Measurements from ENCODE around the gene RNF5.
"Not testable (repeated sequence)": the region's sequence is repeated elsewhere in the genome, so short reads cannot be mapped to it uniquely, and the experiment has no call there.

RNF5 gene

GRCh38 chr6:32176476-32177182 lies 1.6 kb upstream of the RNF5 start:
- no peak for DNase-seq

GRCh38 chr6:32177183-32177787 lies 920 bp upstream of the RNF5 start:
- DNase-seq = peak; percentile 36

- DNase-seq = no peak
These were observed 589 bp downstream of the RNF5 start for GRCh38 chr6:32178547-32179440.

GRCh38 chr6:32179766-32180405 lies 1.7 kb downstream of the RNF5 start:
- DNase-seq = no peak

- DNase-seq = no peak
These were observed 3.0 kb downstream of the RNF5 start for GRCh38 chr6:32181148-32181702.

GRCh38 chr6:32181915-32182529 lies 3.8 kb downstream of the RNF5 start:
- no peak for DNase-seq

GRCh38 chr6:32182555-32182981 lies 4.4 kb downstream of the RNF5 start:
- DNase-seq = no peak

GRCh38 chr6:32183030-32183429 lies 4.8 kb downstream of the RNF5 start:
- no peak for DNase-seq

GRCh38 chr6:32183483-32184083 lies 5.4 kb downstream of the RNF5 start:
- DNase-seq = no peak

- no peak for DNase-seq
These were observed 6.0 kb downstream of the RNF5 start, which contains the start of gene AGER for GRCh38 chr6:32184084-32184640. Gene AGER, minus strand, starts transcription at chr6:32184253. Its CDS starts 31 bp downstream, at chr6:32184222.

GRCh38 chr6:32185681-32186131 lies 7.5 kb downstream of the RNF5 start:
- DNase-seq = peak; percentile 68

GRCh38 chr6:32186151-32186840 lies 8.1 kb downstream of the RNF5 start:
- DNase-seq = not testable (repeated sequence)

GRCh38 chr6:32187009-32187709 lies 9.0 kb downstream of the RNF5 start:
- no peak for DNase-seq

GRCh38 chr6:32187725-32188380 lies 9.6 kb downstream of the RNF5 start:
- not testable (repeated sequence) for DNase-seq

- DNase-seq = no peak
These were observed 10.3 kb downstream of the RNF5 start for GRCh38 chr6:32188381-32189068.

GRCh38 chr6:32189069-32189741 lies 11.0 kb downstream of the RNF5 start:
- DNase-seq = no peak

GRCh38 chr6:32189742-32190053 lies 11.5 kb downstream of the RNF5 start:
- no peak for DNase-seq
